ENCODE results near the gene NRXN3. TPM values are rescaled to one million over a fixed set of nuclear protein-coding genes. Genes with fewer than 3 reads are reported as not detected.
A peak's percentile ranks its signal among the peaks of the same experiment; 100 is the strongest.

NRXN3 gene
- total and polyA plus RNA-seq, 2 experiments from 2014 or later, result 1.0 to 1.8 TPM

GRCh38 chr14:78153064-78153341, 17.2 kb upstream of the NRXN3 start:
- Histone ChIP-seq H4K20me1 (replicated peaks; ENCODE audit: insufficient read depth) (no peaks in the 10 kb centered on the region), H2AFZ (peak overlapping the region; percentile 52; the same call in 1 of the 2 replicates), H3K4me1 (ENCODE audit: insufficient read depth) (peaks cover 6% of the 10 kb centered on the region), H3K4me3 (no peak overlapping the region), H3K79me2 (replicated peaks; ENCODE audit: insufficient read depth) (no peaks in the 10 kb centered on the region), H3K27me3 (ENCODE audit: insufficient read depth) (no peaks in the 10 kb centered on the region), H3K4me2 (no peak overlapping the region), H3K27ac (ENCODE audit: low read depth) (no peak overlapping the region), H3K36me3 (ENCODE audit: insufficient read depth) (no peaks in the 10 kb centered on the region), H3F3A (replicated peaks; ENCODE audit: low read depth) (no peaks in the 10 kb centered on the region), H3K9me2 (ENCODE audit: insufficient read depth) (no peaks in the 10 kb centered on the region)
- H3K4me1 Mint-ChIP-seq, result peaks cover 21% of the 10 kb centered on the region
- H3K9me3 Mint-ChIP-seq, result no peaks in the 10 kb centered on the region
- H3K27ac Mint-ChIP-seq, result no peak overlapping the region
- TF ChIP-seq JUNB (IDR thresholded peaks at IDR 0.05; ENCODE audit: unreplicated experiment) (no peak), ZNF331 (CRISPR knock-in tag; IDR thresholded peaks at IDR 0.05; ENCODE audit: low read depth) (no peak), EZH2phosphoT487 (IDR thresholded peaks at IDR 0.05; ENCODE audit: unreplicated experiment) (no peak), REST (IDR thresholded peaks at IDR 0.05; ENCODE audit: unreplicated experiment) (no peak), CTCF (conservative IDR thresholded peaks at IDR 0.05; ENCODE audit: low read depth in 2 of 2) (no peak), ZNF462 (CRISPR knock-in tag; IDR thresholded peaks at IDR 0.05) (no peak), EZH2 (IDR thresholded peaks at IDR 0.05; ENCODE audit: low read depth, unreplicated experiment) (no peak), STAT1 (IDR thresholded peaks at IDR 0.05; ENCODE audit: unreplicated experiment) (no peak), ZNF114 (CRISPR knock-in tag; IDR thresholded peaks at IDR 0.05) (no peak), ETS1 (IDR thresholded peaks at IDR 0.05) (no peak), POLR2AphosphoS5 (IDR thresholded peaks at IDR 0.05; ENCODE audit: low read depth) (no peak), CREB1 (CRISPR knock-in tag; IDR thresholded peaks at IDR 0.05; ENCODE audit: low read depth) (no peak), NANOG (IDR thresholded peaks at IDR 0.05; ENCODE audit: borderline replicate concordance) (no peak)
- no peaks in the 10 kb centered on the region for H3K36me3 Mint-ChIP-seq (ENCODE audit: low read depth)
- ATAC-seq, result no peak
- H3K4me3 Mint-ChIP-seq, result no peak overlapping the region
- DNase-seq (ENCODE audit: low spot score), result no peak
- H3K27me3 Mint-ChIP-seq (ENCODE audit: insufficient read depth, low read depth, poor library complexity), result peaks cover 4% of the 10 kb centered on the region

All from GM23338 (cell line).